Cortex of kidney (tissue), 1 donor: Measurements from ENCODE around the gene WASF2.
"Not testable (repeated sequence)": the region's sequence is repeated elsewhere in the genome, so short reads cannot be mapped to it uniquely, and the experiment has no call there.

Experiments
- DNase-seq: peaks from one replicate; lab custom pipeline; 2025; lab: John Stamatoyannopoulos, UW

WASF2 gene

DNA sequence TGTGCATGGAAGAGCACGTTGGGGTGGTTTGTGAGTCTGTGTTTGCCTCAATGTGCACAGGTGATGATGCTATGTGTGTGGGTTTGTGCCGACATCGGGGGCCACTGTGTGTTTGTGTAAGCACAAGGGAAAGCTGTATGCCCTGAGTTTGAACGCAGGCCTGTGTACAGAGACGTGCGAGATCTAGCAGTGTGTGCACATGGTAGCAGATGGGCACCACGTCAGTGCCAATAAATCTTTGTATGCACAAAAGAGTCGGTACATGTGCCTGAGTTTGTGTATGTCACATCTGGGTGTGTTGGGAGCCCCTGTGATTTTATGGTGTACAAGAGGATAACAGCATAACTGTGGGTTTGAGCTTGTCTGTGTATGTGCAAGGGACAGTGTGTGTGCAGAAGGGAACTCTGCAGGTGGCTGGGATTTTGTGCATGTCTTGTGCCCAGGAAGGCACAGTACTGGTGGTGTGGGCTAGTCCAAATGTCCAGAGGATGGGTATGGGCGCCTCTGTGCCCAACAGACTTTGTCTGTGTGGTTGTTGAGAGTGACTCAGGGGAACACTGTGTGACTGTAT, 32.0 kb upstream of the WASF2 start:
- no peak for DNase-seq

DNA sequence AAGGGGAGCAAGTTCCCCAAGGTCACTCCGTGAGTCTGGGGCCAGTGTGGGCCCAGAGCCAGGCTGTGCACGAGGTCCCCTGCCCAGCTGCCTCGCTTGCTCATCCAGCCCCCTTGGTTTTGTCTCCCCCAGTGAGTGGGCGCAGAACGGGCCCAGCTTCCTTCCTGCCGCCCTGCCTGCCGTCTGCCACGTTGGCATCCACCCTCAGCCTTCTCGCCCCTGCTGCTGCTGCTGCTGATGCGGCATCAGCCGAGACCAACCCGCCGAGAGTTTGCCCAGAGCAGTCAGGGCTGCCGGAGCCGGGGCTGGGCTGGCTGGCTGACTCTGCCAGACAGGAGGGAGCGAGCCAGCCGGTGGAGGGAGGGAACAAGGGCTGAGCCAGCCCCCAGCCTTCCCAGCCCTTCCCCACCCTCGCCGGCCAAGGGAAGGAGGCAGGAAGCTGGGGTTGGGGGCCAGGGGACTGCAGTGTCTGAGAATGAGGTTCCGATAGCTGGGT, 31.4 kb upstream of the WASF2 start:
- DNase-seq = no peak

DNA sequence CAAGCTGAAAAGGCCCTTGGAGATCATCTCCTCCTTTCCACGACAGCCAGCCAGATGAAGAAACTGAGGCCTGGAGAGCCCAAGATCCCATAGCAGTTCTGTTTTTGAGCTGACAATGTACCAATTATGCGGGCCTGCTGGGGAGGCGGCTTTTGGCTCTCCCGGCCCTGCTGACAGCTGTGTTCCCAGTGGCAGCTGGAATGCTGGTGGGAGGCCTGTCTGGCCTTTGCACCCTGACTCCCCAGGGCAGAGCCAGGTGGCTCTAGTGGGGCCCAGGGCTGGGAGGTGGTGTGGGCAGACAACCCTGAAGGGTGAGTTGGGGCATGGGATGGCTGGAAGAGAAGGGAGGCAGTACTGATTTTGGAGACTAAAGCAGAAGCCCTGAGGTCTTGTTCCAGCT, 30.7 kb upstream of the WASF2 start:
- DNase-seq = no peak

DNA sequence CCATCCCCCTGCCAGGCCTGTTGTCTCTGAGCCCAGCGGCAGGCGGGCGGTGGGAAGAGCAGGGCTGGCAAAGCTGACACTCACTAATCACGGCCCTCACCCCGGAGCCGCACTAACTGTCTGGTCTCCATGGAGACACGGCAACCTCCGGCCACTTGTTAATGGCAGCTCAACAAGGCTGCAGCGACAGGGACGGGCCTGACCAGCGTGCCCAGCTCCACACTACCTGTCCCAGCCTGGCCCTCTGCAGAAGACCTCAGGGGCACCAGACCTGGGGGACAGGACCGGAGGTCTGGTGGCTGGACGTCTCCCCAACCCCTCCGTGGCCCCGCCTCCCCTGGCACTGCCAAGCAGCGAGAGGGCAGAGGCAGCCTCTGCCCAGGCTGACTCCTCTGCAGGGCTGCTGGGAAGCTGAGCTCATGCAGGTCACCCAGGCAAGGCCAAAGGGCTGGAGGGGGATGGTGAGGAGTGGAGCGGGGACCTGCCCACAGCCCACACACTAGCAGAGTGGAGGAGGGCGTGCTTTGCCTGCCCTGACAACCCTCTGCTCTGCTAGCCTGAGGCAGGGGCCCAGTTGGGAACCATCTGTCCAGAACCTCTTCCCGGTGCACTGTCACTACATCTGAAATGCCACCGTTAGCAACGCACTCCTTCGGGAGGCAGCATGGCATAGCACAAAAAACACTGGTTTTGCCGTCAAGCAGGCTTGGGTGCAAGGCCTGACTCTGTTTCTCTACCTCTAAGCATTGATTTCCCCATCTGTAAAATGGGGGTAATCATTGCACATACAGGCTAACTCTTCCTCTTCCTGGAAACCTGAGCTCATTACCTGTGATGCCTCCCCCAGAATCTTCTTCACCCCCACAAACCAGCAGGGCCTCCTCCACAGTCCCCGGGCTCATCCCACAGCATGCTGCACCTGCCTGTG, 29.6 kb upstream of the WASF2 start:
- no peak for DNase-seq

DNA sequence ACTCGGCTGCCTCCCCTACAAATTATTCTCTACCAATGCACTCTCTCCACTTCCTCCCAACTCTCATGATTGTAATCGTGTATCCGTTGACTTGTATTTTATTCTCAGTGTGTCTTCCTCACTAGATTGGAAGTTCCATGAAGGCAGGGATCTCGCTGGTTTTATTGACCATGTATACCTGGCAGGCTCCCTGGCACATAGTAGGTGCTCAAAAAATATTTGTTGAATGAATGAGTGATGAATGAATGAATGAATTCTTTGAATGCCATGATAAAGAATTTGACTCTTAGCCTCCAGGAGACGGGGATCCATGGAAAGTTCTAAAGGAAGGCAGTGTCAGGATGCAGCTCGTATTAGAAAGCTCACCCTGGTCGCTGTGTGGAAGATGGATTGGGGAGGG, 28.8 kb upstream of the WASF2 start:
- DNase-seq = no peak

DNA sequence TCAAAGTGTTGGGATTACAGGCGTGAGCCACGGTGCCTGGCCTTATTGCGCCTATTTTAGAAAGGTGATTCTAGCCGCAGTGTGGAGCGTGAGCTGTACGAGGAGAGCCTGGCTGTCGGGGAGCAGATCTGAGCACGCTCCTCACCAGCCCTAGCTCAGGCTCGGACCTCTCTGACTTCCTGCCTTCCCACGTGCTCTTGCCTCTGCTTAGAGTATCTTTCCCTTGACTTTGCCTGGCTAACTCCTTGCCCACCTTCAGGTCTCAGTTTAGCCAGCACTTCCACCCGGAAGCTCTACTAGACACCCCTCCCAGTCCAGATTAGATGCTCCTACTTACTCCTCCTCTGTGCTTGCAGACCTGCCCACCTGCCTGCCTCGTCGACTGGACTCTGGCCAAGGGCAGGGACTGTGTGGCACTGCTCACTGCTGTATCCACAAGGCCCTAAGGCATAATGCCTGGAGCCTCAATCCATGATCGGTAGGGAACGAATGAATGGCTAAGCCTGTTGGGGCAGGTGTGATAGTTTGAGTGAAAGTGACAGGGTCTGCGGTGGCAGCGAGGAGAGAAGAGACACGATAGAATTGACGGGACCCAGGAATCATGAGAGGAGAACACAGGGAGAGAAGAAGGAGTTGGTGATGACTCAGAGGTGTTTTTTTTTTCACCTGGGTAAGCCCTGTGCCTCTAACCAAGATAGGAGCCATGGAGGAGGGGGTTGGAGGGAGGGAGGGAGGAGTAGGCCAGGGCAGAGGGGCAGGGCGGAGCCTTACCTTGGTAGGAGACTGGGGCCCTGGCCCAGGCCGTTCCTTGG, 28.1 kb upstream of the WASF2 start:
- no peak for DNase-seq

DNA sequence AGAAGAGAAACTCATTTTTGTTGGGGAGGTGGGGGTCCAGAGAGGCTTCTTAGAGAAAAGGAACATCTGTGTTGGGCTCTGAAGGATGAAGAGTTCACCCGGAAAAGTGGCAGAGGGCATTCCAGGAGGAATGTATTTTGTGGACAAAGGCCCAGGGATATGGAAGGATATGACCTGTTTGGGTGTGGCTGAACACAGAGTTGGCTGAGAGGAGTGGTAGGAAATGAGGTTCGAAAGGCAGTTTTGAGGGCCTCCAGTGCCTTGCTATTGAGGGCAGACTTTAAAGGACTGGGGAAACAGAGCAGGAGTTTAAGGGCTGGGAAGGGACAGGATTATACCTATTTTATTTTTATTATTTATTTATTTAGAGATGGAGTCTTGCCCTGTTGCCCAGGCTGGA, 27.3 kb upstream of the WASF2 start:
- DNase-seq = no peak

DNA sequence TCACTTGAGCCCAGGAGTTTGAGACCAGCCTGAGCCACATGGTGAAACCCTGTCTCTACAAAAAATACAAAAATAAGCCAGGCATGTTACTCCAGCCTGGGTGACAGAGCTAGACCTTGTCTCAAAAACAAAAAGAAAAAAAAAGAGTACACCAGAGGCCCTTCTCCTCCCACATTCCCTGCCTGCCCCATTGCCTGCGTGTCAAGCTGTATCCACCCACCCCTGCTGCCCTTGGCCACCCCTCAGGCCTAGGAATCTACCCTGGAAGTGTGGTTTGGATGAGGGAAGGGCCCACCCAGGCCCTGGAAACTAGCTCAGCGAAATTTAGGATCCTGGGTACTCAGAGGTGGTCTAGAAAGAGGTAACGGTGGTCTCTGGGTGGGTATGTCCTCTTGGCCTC, 25.7 kb upstream of the WASF2 start:
- DNase-seq = no peak

DNA sequence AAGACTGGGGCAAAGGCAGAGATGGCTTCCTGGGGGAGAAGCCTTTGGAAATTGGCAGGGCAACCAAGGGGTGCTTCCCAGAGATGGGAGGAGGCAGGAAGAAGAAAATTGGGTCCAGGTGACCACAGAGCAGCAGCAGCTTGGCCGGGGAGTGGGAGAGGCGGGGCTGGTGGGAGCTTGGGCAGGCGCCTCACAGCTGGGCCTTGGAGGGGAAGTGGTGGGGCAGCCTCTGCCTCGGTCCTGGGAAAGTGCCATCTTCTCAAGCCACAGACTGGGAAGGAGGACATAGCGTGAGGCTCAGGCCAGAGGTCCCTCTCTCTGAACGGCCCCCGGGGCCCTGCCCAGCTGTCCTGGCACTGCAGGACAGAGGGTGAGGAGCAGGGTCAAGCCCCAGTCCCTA, 24.0 kb upstream of the WASF2 start:
- no peak for DNase-seq

DNA sequence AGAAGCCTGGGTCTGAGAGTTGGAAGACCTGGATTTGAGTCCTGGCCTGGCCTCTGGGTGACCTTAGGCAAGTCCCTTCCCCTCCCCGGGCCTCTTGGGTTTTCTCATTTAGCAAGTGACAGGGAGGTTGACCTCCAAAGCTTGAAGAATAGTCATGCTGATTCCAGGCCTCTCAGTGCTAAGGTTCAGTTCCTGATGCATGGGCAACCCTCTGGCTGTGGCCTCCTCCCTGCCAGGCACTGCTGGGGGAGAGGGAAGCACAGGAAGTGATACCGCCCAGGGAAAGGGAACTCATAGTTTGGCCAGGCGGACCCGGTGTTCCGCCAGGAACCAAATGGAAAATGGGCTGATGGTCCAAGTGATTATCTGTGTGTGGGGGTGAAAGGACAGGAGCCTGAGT, 23.6 kb upstream of the WASF2 start:
- DNase-seq = no peak

DNA sequence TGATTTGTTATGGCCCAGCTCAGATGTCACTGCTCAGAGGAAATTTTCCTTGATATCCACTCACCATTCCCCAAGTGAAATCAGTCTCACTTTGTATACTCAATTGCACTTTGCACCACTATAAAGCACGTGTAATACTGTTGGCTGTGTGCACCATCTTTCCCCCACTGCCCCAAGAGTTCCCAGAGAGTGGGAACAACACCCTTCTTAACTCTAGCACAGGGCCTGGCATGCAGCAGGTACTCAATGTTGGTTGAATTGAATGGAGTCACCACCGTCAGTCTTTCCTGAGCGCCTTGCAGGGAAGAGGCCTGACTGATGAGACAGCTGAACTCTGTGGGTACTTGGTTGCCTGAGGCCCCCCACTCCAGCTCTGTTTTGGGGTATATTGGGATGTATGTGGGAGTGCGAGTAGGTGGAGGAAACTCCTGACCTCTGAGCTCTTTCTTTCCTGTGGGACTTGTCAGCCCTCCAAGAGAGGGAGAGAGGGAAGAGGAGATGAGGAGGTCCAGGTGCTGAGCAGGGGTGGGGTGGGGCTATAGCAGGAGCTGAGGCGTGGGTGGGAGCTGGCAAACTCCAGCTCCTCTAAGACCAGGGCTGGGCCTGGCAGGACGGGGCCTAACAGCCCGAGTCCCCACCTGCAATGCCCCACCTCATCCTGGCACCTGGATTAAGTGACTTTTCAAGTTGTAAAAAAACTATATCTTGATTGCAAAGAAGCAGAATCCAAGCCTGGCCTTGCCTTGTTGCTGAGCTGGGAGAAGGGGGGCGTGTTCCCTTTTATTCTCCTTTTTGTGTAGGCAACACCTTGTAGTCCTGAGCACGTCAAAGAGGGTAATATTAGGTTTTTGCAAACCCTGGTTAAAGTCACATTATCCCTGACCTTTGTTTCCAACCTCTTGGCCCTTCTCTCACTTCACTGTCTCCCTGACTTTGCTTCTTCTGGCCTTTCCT, 19.4 kb upstream of the WASF2 start:
- DNase-seq = no peak

DNA sequence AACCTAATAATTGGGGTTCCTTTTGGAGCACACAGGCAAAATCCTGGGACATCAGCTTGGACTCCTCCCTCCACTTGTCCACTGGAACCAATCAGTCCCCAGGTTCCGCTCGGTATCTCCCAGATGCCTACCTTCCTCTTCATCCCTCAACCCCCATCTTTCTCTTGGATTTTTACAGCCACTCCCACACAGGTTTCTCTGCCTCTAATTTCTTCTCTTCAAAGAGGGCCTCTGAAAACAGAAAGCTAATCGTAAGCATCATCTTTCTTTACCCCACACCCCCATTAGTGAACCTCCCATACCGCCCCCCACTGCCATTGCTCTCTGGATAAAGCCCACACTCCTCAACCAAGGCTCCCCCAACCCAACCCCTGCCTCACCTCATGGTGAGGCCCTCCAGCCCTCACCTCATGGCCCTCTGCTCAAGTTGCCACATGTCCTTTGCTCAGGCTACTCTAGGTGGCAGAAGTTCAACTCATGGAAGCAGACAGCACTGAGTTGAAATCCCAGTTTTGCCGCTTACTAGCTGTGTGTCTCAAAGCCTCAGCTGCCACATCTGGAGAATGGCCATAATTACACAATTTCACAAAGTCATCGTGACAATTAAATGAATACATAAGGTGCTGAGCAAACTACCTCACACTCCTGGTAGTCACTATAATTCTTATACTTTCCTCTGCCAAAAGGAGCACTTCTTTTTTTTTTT, 18.1 kb upstream of the WASF2 start:
- no peak for DNase-seq

DNA sequence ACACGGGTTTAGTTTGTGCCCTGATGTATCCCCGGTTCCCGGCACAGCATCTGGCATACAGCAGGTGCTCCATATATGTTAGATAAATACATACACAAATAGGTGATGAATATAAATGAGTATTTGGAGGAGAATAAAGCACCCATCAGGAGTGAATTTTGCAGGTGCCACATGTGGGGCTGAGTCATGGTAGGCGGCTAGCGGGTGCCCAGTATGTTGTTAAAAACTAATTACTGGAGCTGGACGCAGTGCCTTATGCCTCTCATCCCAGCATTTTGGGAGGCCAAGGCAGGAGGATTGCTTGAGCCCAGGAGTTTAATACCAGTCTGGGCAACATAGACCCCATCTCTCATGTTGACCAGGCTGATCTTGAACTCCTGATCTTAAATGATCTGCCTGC, 16.7 kb upstream of the WASF2 start:
- no peak for DNase-seq

DNA sequence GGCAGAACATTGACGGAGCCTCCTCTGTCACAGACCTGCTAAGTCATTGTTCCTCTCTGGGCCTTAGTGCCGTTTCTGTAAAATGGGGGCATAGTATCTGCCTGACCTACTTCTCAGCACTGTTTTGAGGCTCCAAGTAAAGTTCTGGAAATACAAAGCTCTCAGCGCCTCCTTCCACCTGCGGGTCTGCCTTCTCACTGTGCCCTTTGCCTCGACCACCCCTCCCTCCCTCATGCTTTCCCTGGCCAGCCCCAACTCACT, 15.4 kb upstream of the WASF2 start:
- no peak for DNase-seq

DNA sequence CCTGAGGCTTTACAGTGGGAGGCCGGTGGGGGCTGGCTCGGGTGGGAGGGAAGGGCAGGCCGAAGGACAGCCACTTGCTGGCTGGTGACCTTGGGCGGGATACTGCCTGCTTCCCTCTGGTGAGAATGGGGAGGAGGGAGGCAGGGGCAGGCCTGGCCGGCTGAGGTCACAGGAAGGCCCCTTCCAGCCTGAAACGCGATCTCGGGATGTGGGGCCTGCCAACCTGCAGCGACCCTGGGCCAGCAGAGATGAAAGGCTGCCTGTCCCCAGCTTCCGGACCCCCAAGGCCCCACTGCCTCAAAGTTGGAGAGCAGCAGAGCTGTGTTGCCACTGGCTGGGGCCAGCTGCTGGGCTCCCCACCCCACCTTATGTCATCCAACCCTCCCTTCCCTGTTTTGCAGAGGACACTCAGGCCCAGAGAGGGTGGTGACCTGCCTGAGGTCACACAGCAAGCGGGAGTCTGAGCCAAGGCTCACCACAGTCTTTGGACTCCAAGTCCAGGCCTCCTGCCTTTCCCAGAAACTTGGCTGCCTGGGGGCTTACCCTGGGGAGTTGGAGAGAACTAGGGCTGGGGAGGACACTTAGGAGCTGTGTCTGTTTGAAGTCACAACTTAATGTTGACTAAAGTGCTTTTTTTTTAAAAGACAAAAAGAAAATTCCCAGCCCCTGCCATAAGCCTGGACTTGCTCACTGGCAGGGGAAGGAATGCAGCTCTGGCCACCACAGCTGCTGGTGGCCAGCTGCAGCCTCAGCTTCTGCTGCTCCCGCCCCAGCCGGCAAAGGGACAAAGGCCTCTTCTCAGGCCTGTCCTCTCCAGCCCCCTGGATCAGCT, 14.8 kb upstream of the WASF2 start:
- DNase-seq = no peak

DNA sequence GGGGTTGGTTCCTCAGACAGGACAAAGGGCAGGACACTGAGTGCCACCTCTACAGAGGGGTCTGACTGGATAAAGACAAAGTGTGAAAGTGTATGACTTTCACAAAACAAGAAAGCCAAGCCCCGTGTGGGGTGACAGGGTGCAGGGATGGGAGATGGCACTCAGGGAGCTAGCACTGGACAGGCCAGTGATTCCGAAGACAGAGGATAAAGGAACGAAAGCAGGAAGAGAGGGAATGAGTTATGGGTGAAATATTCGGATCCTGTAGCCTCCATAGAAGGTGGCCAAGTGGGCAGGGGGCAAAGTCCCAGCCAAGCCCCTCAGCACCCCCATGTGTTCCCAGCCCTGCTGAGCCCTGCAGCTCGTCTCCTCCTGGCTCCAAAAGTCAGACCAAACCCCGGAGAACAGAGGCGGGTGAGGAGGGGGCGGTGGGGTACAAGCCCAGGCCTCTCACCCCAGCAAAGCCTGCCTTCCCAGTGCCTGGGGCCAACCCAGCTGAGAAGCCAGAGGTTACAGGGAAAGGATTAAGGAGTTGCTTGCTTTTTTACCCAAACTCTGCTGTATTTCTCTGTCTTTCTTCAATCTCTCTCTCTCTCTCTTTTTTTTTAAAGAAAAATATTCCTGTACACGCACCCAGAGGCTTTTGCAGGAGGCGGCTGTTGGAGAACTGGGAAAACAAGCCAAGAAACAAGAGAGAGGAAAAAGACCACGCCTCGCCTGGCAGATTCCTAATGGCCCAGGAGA, 14.0 kb upstream of the WASF2 start:
- no peak for DNase-seq

DNA sequence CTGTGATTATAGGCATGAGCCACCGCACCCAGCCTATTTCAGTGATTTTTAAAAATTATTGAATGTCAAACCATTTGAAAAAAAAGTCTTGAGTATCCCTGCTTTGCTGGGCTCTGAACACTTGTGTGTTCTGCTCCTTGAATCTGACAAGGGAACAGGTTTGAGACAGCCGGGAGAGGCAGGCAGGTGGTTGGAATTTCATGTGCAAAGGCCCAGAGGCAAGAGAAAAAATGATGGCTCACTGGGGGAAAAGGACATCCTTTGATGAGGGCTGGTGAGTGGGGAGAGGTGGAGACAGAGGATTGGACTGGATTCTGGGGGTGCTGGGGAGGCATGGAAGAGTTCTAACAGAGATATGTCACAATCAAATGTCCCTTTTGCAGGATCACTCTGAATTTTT, 13.1 kb upstream of the WASF2 start:
- DNase-seq = no peak

DNA sequence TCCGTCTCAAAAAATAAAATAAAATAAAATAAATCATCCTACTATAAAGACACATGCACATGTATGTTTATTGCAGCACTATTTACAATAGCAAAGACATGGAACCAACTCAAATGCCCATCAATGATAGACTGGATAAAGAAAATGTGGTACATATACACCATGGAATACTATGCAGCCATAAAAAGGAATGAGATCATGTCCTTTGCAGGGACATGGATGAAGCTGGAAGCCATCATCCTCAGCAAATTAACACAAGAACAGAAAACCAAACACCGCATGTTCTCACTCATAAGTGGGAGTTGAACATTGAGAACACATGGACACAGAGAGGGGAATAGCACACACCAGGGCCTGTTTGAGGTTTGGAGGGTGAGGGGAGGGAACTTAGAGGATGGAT, 11.2 kb upstream of the WASF2 start:
- not testable (repeated sequence) for DNase-seq

DNA sequence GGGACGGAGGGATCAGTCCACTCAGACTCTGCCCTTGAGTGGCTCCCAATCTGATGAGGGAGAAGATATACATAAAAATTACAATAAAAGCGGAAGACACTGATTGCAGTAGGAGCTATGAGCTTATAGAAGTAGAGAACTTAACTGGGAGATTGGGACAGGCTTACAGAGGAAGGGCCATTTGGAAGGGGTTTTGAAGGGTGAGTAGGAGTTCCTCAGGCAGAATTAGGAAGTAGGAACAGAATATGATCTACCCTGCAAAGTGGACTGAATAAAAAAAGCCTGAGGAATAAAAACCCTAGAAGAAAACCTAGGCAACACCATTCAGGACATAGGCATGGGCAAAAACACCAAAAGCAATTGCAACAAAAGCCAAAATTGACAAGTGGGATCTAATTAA, 9.2 kb upstream of the WASF2 start:
- no peak for DNase-seq
